ENCODE data around the gene ANXA2R.
A peak's percentile ranks its signal among the peaks of the same experiment; 100 is the strongest.
"Not testable (repeated sequence)": the region's sequence is repeated elsewhere in the genome, so short reads cannot be mapped to it uniquely, and the experiment has no call there.

The ANXA2R gene, protein sequence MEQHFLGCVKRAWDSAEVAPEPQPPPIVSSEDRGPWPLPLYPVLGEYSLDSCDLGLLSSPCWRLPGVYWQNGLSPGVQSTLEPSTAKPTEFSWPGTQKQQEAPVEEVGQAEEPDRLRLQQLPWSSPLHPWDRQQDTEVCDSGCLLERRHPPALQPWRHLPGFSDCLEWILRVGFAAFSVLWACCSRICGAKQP

DNA sequence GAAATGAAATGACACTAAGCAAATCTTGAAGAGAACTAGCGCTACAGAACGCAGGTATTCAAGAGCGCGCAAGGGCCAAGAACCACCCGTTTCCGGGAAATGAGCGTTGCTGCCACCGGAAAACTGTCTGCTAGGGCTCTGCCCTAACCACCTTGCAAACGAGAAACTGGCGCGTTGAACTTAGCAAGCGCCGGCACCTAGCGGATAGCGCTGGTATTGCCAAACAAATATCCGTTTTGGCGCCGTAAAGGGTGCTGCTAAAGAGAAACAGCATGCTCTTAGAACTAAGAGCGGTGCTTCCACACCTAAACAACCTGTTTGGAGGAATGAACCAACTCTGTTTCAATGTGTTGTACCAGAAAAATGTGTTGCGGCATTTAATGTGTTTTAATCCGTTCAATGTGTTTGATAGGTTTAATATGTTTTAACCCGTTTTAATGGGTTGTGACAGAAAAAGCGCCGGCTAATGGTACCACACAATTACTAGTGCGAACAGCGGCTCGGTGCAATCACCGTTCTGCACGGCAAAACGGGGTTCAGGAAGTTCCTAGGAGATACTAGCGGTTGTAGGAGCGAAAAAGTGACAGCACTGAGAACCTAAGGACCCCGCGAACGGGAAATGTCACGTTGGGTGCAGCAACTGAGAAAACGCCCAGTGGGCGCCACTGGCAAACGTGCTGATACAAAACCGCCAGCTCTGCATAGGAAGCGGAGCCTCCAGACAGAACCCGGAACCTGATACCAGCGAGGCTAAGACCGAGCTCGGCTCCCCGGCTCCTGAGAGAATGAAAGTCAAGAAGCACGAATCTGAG is at the start of gene ANXA2R:
ANXA2R (minus strand) TSS at position 33 of the 812 bp plus-strand sequence. CDS start 273 bp downstream, outside the sequence.
- TF ChIP-seq, protein P1, sequence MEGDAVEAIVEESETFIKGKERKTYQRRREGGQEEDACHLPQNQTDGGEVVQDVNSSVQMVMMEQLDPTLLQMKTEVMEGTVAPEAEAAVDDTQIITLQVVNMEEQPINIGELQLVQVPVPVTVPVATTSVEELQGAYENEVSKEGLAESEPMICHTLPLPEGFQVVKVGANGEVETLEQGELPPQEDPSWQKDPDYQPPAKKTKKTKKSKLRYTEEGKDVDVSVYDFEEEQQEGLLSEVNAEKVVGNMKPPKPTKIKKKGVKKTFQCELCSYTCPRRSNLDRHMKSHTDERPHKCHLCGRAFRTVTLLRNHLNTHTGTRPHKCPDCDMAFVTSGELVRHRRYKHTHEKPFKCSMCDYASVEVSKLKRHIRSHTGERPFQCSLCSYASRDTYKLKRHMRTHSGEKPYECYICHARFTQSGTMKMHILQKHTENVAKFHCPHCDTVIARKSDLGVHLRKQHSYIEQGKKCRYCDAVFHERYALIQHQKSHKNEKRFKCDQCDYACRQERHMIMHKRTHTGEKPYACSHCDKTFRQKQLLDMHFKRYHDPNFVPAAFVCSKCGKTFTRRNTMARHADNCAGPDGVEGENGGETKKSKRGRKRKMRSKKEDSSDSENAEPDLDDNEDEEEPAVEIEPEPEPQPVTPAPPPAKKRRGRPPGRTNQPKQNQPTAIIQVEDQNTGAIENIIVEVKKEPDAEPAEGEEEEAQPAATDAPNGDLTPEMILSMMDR (IDR thresholded peaks at IDR 0.05; ENCODE audit: control insufficient read depth, insufficient read depth, low read depth, low read length, missing control alignments) = peak; percentile 88
- peak; percentile 87 for DNase-seq (ENCODE audit: low read depth)
- H3K4me3 ChIP-seq (ENCODE audit: control insufficient read depth, low read depth, low read length) = peak within 1 kb of the TSS; percentile 73

DNA sequence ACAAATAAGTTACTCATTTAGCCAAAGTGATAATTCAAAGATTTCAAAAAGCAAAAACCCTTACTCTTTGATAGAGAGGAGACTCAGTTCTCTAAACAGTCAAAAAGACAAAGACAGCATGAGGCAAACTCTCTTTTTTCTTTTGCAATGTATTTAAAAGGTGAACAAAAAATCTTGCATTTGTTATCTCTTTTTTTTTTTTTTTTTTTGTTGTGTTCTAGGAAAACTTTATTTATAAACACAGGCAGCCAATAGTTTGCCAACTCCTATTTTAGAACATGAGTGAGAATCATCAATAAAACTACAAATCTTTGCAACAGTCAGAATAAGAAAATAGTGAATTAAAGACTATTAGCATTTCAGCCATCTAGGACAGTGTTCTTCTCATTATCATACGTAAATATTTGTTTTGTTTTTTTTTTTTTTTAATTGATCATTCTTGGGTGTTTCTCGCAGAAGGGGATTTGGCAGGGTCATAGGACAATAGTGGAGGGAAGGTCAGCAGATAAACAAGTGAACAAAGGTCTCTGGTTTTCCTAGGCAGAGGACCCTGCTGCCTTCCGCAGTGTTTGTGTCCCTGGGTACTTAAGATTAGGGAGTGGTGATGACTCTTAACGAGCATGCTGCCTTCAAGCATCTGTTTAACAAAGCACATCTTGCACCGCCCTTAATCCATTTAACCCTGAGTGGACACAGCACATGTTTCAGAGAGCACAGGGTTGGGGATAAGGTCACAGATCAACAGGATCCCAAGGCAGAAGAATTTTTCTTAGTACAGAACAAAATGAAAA is 46.2 kb upstream of the ANXA2R start:
- DNase-seq (ENCODE audit: low read depth); H3K4me3 ChIP-seq (ENCODE audit: control insufficient read depth, low read depth, low read length): not testable (repeated sequence)

DNA sequence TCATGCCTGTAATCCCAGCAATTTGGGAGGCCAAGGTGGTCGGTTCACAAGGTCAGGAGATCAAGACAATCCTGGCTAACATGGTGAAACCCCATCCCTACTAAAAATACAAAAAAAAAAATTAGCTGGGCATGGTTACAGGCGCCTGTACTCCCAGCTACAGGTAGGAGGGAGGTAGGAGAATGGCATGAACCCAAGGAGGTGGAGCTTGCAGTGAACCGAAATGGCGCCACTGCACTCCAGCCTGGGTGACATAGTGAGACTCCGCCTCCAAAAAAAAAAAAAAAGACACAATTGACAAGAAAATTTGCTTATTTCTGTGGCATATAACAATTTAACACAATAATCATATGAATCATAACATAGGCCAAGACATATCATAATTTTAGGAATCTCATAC is 45.3 kb upstream of the ANXA2R start:
- no peak overlapping the region for H3K4me3 ChIP-seq (ENCODE audit: control insufficient read depth, low read depth, low read length)
- no peak for DNase-seq (ENCODE audit: low read depth)
- TF ChIP-seq, protein P1 (IDR thresholded peaks at IDR 0.05; ENCODE audit: control insufficient read depth, insufficient read depth, low read depth, low read length, missing control alignments) = no peak

DNA sequence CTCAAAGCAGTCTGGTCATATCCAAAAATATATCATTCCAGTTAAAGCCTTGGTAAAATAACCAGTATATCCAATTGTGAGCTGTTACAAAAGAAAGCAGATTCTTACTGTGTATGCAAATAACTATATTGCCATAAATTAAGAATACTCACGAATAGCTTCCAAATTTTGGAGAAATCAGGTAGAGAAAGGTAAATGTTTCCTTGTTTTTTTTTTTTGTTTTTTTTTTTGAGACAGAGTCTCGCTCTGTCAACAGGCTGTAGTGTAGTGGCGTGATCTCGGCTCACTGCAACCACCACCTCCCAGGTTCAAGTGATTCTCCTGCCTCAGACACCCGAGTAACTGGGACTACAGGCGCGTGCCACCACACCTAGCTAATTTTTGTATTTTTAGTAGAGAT is 44.3 kb upstream of the ANXA2R start:
- DNase-seq (ENCODE audit: low read depth); H3K4me3 ChIP-seq (ENCODE audit: control insufficient read depth, low read depth, low read length): not testable (repeated sequence)

DNA sequence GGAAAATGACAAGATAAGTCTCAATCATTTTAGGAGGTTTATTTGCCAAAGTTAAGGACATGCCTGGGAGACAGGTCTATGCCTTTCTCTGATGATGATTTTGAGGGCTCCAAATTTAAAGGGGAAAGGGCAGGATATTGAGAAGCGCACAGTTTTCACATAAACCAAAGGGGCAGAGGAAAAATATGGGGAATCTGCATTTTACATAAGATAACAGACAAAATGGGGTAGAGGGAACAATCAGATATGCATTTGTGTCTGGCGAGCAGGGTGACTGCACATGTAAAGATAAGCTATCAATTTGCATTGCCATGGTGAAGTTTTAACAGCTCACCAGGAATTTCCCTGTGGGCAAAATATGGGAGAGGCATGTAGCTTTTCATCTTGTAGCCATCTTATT is 41.2 kb upstream of the ANXA2R start:
- DNase-seq (ENCODE audit: low read depth) = not testable (repeated sequence)

DNA sequence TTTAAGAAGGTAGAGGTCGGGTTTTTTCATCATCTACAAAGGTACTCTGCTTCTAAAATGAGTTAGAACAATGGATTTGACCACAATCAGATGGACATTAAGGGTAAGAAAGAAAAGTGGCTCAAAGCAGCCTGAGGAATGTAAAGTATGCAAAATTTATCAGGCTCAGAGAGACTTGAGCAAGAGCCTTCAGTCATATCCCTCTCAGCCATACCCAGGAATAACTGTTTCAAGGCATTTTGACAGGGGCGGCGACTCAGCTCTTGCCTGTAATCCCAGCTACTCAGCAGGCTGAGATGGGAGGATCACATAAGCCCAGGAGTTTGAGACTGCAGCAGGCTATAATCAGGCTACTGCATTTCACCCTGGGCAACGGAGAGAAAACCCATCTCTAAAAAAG is 38.8 kb upstream of the ANXA2R start:
- H3K4me3 ChIP-seq (ENCODE audit: control insufficient read depth, low read depth, low read length) = no peak overlapping the region
- TF ChIP-seq, protein P1 (IDR thresholded peaks at IDR 0.05; ENCODE audit: control insufficient read depth, insufficient read depth, low read depth, low read length, missing control alignments) = no peak
- no peak for DNase-seq (ENCODE audit: low read depth)

More for the DNA sequence above, 41.2 kb upstream of the ANXA2R start:
- H3K4me3 ChIP-seq (ENCODE audit: control insufficient read depth, low read depth, low read length) = not testable (repeated sequence)

DNA sequence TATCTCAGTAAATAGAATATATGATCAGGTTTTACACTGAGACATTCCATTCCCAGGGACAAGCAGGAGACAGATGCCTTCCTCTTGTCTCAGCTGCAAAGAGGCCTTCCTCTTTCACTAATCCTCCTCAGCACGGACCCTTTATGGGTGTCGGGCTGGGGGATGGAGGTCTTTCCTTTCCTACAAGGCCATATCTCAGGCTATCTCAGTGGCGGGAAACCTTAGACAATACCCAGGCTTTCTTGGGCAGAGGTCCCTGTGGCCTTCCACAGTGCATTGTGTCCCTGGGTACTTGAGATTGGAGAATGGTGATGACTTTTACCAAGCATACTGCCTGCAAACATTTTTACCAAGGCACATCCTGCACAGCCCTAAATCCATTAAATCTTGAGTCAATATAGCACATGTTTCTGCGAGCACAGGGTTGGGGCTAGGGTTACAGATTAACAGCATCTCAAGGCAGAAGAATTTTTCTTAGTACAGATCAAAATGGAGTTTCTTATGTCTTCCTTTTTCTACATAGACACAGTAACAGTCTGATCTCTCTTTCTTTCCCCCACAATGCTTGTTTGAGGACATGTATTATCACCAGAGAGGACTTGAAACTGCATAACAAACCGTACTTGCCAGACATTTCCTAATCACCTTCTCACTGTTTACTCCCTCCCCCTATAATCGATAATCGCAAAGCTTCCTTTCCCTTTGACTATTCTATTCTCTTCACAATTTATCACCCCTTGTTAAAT is 37.5 kb upstream of the ANXA2R start:
- H3K4me3 ChIP-seq (ENCODE audit: control insufficient read depth, low read depth, low read length); DNase-seq (ENCODE audit: low read depth): not testable (repeated sequence)

DNA sequence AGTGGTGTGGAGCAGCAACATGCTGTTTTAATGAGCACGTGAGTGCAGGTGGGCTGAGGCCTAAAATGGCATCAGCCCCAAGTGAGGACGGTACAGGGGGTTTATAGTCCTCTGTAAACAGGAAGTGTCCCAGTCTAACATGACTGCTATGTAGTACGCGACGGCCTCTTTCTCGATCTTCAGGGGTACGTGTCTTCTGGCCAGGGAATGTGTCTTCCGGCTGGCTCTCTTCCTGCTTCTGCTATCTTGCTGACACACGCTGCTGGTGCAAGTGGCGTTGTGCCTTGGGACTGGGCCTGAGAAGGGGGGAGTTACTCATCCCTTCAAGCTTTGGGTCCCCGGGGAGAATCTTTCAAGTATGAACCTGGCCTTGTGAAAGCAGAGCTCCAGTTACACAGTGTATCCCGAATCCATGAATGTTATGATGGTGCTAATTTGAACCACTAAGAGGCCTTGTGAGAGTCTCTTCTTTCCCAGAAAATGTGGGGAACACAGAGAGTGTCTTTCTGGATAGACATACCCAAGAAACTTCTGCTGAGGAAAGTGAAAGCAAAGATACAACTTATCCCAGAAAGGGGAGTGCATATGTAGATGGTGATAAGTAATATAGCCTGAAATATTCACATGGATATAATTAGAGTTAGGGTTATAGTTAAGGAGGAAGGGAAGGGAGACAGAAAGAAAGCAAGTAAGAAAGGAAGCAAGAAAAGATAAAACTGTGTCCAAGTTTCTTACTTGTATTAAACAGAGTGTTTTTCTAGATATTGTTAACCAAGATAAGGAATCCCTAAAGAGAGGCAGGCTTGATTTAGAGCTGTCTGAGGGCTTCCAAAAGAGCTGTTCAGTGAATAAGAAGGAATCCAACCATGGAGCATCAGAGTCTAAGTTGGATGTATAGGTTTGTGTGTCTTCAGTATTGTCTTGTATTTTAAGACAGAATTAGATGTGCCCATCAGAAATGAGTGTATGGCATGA is 35.5 kb upstream of the ANXA2R start:
- TF ChIP-seq, protein P1 (IDR thresholded peaks at IDR 0.05; ENCODE audit: control insufficient read depth, insufficient read depth, low read depth, low read length, missing control alignments) = no peak
- DNase-seq (ENCODE audit: low read depth) = no peak
- no peak overlapping the region for H3K4me3 ChIP-seq (ENCODE audit: control insufficient read depth, low read depth, low read length)

Measured in AG09309 (cell line).